GM12892 (cell line): Measurements from ENCODE around the gene MYO5B.

Experiments used
- POLR2A ChIP-seq: IDR thresholded peaks from 2 replicates; pipeline ENCODE4 v1.6.1; 2011; ENCODE audit warnings: low read depth, low read length, control low read depth
- TAF1 ChIP-seq: IDR thresholded peaks from 2 replicates; pipeline ENCODE4 v1.6.1; 2011; ENCODE audit warnings: low read depth, mild to moderate bottlenecking, control low read depth, low read length, borderline replicate concordance

DNA sequence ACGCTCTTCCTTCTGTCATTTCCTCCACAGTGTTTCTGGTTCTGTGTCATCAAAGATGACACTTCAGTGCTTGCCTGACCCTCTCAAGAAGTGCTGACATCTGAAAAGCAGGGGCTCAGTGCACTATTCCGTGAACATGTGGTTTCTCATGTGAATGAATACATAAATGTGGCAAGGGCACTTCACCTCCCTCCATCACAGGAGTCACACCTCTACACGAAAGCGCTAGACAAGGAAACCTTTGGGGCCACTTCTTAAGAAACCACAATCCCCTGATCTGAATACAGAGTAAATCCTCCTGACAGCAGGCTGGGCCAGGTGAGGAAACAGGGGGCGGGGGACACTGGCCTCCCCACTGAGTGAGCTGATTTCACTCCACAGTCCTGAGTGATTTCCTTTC is 235.8 kb downstream of the MYO5B start:
- TF ChIP-seq TAF1 (no peak), POLR2A (no peak)
